DMS153 treated with DMSO at 0.1 percent for 48 hours (cell line): ENCODE measurements around the gene PTPRT.

Experiments
- DNase-seq: peaks from one replicate; lab custom pipeline; 2025; ENCODE audit not compliant: unreplicated experiment; lab: John Stamatoyannopoulos, UW

PTPRT gene

DNA sequence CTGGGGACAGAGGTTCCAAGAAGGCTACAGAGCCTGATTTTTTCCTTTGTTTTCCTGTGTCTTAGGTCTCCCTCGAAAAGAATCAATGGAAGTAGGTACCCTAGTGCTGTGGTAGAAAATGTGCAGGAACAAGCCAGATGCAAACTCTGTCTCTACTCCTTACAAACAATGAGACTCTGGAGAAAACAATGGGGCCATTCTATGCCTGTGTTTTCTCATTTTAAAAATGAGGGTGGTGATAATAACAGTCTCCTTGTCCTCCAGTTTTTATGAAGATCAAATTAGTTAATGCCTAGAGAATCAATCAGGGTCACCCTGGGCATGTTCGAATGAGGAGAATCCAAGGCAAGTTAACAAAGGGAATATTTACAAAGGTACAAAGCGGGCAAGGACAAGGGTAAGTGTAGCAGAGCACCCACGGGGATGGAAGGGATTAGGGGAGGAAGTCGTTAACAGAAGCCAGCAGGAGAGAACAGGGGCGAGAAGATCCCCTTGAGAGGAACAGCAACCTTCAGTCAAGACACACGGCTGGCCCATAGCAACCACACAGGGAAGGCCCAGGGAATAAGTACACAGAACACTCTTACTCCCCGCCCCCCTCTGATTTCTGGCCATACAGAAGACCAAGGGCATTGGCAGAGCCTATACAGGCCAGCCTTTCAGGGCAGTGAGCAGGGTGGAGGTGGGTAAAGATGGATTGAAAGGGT lies 342.8 kb downstream of the PTPRT start:
- no peak for DNase-seq

DNA sequence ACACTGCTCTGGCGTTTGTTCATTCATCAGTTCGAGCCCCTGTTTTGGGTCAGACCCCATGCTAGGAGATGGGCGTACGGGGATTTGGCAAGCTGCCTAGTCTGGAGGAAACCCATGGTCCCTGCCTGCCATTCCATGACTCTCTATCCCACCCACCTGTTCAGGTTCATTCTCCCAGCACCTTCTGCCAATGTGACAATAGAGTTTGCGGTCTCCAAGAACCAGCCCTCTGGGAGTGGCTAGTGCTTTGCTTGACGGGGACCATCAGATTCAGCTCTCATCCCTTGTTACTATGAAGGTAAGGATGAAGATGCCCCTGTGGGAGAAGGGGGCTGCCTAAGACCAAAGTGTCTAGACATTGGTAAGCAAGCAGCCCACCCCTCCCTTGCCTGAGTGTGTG lies 345.0 kb downstream of the PTPRT start:
- no peak for DNase-seq

DNA sequence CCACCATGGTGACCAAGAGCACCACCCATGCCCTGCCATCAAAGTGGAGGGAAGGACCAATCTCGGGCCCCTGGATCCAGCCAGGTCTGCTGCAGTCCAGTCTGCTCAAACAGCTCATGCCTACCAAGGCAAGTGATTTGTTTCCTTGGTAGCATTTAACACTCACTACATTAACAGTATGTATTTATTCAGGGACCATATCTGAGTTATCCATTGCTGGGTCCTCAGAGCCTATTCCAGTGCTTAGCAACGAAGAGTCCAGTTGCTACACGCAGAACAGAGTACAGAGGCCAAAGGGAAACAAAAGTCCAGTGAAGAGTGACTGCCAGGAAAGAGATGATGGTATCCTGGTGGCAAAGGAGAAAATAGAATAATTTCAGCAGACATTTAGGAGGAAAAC lies 352.2 kb downstream of the PTPRT start:
- no peak for DNase-seq

DNA sequence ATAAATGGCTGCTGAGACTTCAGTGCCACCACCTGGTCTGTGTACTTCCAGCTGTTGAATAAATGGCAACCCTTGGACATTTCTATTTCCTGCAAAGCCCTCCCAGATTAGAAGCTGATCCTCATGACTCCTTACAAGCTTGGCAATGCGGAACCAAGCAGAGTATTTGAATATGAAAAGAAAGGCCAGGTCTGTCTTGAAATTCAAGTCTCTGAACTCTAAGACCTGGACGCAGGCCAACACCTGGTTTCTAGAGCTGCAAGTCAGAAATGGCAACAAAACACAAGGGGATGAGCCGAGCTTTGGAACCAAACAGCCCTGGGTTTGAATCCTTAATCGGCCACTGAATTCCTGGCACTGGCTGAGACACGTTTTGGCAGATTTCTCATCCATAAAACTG lies 353.4 kb downstream of the PTPRT start:
- no peak for DNase-seq

DNA sequence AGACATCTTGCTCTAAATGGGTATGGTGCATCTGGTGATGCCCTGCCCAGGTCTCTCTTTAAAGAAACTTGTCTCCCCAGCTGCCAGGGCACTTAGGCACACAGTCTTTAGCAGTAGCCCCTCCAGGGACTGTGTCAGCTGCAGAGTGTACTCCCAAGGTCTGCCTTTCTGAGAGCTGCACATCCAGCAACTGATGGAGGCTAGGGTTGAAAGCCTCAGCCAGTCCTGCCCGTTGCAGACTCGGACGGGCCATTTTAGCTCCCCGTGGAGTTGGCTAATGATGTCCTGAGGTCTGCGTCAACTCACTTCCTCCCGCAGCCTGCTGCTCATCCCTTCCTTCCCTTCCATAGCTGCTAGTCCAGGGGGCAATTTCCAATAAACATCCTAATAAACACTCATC lies 381.8 kb downstream of the PTPRT start:
- no peak for DNase-seq

DNA sequence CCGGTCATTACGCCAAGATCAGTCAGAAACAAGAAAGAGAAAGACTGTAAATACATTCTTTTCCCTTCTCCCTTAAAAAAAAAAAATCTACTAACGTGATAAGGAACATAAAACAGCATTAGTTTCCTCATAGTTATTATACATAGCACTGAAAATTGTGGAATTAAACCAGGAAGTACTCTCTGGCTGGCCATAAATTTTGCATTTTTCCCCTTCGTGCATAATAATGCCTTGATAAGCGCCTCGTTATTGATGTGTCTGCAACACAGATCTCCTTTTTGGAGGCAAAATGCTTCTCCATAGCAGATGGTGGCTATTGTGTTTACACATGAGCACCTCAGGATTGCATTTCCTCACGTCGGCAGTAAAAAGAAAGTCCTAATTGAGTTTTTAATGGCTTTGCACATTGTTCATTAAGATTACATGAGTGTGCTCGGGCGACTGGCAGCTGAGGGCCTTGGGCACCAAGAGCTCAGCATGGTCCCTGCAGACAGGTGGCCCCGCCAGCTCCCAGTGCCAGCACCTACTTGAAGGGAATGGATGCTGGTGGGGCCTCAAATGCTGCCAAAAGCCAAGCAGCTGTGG lies 394.5 kb downstream of the PTPRT start:
- no peak for DNase-seq

DNA sequence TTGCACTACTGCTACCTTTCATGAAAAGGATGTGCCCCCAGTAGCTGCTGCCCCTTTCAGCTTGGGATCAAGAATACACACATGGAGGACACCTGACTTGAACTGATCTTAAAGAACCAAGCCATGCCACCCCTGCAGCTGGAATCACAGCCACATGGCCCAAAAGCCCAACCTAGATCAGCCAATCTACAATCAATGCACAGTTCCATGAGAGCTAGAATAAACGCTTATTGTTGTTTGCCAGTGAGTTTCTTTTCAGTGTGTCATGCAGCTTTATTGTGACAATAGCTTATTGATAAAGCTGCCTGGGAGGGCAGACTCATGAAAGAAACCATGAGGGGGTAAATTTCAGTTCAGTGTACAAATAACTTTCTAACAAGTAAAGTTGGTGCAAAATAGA lies 397.7 kb downstream of the PTPRT start:
- DNase-seq, result no peak

DNA sequence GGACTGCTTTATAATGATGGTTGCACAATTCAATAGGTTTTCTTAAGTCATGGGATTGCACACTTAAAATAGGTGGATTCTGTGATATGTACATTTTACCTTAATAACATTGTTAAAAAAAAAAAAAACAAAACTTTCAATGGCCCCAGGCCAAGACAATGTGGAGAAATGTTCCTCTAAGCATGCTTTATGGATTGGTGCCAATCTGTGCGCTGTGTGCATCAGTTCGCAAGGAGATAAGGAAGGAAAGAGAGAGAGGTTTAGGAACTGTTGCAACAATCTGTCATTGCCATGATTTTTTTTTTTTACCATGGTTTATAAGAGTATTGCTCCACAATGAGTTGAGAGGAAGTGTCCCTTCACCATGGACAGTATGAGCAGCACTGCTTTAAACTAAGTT lies 399.6 kb downstream of the PTPRT start:
- DNase-seq, result no peak

DNA sequence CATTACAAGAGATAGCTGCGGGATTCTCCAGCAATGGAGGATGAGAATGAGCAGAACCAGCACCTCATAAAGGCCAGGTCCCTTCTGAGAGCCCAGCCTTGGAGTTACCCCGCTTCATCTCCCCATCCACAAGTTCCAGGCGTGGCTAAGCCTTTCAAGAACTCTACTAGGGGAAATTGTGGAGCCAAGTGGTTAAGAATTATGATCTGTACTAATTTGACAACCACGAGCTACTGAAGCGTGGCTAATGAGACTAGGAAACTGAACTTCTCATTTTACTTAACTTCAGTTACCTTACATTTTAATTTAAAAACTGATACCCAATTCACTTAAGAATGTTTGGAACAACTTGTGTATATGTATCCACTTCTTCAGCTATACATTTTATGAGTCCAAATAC lies 401.0 kb downstream of the PTPRT start:
- DNase-seq, result no peak

DNA sequence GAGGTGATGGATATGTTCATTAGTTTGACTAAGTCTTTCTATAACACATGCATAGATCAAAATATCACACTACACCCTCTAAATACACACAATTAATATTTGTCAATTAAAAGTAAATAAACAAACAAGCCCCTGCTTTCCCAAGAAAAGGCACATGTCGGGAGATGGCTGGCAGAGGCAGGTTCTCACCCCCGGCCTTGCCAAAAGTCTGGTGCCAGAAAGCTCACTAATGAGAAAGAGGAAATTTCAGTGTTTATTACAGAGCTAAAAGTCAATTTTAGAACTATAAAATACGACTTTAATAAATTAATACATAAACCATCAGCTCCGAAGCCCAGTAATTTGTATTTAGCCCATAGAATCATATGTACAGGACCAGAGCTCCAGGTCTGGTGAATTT lies 404.7 kb downstream of the PTPRT start:
- DNase-seq, result no peak

DNA sequence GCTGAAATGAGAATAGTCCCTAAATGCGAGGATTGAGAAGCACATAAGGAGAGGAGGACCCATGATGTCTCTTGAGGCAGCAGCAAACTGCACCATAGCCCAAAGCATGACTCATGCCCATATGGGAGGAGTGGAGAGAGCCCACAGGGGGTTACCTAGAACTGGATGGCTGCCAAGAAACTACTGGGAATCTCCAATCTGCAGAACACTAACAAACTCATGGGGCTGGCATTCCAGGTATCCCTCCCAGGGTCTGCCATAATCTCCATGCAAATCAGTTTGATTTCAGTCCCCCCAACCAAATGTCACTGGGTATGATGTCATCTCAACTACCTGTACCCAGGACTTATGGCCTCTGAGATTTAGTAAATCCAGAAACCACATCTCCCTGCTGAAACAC lies 410.5 kb downstream of the PTPRT start:
- DNase-seq, result no peak

DNA sequence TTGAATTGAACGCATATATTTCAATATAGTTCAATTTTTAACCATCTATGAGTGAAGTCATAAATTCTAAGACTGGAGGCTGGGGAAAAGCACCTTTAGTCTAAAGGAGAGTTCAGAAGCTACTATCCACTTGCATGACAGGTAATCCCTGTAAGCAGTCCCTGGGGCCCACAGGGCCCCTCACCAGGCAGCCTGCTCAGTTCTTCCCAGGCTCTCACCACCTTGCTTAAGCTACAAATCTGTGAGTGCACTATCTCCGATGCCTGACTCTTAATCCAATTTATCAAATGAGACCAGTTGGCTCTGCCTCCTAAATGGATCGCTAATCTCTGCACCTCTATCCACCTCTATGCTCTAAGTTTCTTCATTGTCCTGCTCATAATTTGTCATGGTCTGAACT lies 413.8 kb downstream of the PTPRT start:
- DNase-seq, result no peak

DNA sequence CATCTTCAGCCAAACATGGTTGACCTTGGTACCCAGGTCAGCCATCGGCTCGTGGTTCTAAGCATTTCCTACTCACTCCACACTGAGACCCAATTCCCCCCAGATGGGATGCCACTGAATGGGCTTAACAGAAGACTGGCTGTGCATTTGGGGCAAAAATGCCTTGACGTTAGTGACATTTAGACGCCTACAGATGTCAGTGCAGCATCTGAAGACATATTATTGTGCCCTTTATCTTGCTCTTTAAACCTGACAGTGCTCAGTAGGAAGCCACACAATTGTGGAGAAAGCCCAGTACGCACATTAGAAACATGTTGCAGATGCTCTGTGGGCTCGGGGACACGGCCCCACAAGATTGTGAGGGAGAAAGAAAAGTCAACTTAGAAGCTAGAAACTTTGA lies 414.7 kb downstream of the PTPRT start:
- DNase-seq, result no peak

DNA sequence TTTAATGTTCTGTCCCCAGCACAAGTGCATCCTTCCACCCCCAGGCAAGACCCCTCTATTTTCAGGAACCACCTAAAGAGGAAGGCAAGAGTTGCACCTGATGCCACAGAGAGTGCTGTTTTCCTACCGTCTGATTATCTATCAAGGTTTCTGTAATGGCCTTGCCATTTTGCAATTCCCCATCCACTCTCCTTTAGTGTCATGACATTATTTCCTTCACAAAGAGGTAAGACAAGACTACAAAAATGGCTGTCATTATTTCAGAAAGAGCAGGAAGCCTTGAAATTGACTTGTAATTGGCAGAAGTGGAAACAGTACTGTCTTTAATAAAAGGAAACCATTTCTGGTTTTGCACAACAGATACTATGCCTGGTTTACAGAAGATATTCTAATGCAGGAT lies 426.7 kb downstream of the PTPRT start:
- DNase-seq, result no peak

DNA sequence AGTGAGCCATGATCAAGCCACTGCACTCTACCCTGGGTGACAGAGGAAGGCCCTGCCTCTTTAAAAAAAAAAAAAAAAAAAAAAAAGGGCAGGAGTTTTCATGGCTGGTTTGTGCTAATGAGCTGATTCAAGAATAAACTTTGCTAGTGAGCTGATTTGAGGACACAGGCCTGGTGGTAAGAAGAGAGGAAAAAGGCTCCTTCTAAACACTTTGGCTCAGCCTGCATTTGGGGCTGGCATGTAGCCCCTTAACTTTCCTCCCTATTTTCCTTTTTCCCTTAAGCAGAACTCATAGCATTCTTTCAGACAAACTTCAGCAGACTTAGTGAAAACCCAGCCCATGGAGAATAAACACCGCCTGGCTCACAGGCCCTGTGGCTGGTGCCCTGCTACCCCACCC lies 432.7 kb downstream of the PTPRT start:
- no peak for DNase-seq

DNA sequence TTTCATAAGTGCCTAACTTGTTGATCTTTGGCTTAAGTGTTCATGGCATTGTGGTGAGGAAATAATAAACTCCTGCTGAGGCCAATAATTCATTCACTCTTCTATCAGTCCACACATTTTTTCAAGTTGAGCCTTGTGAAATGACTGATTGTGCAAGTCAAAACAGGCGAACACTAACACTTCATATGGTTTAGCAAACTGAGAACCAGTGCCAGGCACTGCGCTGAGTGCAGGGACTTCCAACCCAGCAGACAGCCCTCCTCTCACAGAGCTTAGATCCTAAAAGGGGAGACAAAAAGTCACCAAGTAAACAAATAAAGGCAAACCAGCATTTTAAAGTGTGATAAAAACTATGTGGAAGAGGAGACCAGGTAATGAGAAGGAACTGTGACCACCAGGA lies 435.0 kb downstream of the PTPRT start:
- no peak for DNase-seq

DNA sequence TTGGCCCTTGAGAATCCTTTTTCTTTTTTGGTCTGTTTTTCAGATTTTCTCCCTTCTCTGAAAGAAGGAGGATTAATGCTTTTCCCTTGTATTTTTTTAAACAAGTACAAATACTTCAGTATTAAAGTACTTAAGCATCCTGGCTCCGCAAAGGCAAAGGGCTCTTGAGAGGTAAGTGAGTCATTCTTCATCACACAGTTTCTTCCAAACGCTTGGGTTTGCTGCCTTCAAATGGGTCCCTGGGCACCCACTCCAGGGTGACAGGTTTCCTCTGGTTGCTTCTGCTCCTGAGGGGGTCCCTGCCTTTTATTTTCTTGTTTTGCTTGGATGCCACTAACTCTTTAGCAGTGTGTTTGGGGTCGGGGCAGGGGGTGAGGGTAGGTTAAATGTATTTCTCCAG lies 437.1 kb downstream of the PTPRT start:
- DNase-seq, result no peak

DNA sequence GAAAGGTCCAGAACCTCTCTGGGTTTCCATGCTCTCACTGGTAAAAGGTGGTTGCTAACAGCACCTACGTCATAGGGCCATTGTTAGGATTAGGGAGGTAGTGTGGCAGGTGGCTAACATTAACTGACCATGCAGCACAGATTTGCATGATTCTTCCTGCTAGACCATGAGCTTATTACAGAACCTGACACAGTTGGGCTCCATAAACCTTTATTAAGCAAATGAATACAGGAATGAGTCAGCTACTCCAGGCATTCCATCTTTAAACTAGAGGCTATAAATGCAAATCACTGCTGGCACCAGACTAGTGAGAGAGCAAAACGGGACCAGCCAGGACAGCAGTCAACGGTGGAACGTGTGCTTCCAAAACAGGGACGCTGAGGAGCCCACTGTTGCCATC lies 440.1 kb downstream of the PTPRT start:
- DNase-seq, result no peak

DNA sequence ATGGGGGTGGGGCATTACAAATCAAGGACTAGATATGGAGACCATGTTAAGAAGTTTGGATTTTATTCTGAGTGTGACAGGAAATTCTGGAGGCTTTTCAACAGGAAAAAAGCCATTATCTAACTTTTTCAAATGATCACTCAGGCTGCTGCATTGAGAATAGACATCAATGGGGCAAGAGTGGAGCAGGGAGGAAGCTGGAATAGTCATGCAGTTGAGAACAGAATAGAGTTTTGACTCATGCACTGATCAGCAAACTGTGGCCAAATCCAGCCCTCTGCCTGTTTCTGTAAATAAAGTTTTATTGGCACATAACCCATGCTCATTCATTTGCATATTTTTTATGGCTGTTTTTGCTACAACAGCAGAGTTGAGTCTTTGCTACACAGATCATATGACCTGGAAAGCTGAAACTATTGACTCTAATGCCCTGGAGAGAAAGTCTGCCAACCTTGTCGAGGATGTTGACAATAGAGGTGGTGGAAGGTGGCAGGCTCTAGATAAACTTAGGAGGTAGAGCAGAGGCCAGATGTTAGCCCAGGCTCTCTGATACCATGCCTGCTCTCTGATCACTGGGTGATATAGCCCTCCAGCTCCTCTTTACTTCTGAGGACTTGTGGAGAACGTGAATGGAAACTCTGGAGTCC lies 441.8 kb downstream of the PTPRT start:
- DNase-seq, result no peak

DNA sequence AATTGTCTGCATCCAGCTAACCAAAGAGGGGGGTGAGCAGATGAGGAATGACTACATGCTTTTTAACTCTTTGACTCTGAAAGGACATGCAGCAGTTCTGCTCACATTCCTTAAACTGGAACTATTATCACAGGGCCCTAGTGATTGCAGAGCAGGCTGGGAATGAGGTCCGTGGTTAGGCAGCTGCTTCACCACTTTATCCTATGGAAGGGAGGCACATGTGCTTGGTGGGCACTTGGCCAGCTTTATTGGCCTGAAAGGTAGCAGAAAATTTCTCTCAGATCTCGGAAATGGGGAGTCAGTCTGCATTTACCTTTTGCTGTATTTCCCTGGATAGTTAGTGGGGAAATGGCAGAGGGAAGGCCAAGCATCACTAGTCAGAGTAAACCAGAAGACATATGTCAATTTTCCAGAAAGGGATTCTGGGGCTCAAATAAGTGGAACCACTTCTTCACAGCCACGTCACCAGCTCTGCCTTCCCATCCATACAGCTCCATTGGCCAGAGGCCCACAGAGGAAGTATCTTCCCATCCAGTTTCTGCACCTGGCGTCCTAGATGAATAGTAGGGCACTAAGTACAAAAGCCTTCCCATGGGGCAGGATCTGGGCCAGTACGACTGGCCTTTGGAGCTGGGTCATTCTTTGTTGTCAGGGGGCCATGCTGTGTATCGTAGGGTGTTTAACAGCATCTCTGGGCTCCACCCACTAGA lies 444.8 kb downstream of the PTPRT start:
- DNase-seq, result no peak

DNA sequence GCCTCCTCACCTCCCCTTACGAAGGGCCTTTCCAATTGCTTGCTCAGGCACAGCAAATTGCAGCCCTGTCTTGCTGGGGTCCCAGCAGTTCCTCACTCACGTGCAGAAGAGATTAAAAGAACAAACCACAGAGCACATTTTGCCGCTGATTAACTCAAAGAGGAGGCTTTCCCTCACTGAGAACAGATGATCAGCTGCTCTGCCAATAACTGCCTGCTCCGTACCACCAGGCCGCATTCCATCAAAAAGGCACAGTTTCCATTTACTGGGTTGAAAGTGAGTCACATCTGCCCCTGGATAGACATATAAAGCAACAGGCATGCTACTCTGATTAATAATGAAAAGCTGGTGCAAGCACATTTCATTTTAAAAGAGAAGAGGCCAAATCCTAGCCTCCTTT lies 446.8 kb downstream of the PTPRT start:
- DNase-seq, result no peak

DNA sequence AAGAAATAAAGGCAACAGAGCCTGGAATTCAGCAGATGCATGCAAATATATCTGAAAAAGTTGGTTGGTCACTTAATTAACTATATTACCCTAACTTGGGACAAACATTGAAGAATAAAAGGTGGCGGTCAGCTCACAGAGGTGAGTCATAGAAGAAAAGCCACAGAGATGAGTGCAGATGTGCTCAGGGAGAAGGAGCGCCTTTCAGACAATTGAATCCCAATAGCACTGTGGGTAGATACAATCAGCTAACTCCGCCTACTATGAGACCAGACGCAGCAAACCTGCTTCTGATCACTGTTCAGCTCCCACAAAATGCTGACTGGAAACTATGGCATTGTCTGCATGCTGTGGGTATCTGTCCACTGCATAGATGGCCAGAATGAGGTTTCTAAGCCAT lies 447.8 kb downstream of the PTPRT start:
- DNase-seq, result no peak
